ENCODE measurements around the gene PPIL6.

GRCh38 chr6:109453594-109454495, 13.4 kb upstream of the PPIL6 start:
- TF ChIP-seq, protein P1, sequence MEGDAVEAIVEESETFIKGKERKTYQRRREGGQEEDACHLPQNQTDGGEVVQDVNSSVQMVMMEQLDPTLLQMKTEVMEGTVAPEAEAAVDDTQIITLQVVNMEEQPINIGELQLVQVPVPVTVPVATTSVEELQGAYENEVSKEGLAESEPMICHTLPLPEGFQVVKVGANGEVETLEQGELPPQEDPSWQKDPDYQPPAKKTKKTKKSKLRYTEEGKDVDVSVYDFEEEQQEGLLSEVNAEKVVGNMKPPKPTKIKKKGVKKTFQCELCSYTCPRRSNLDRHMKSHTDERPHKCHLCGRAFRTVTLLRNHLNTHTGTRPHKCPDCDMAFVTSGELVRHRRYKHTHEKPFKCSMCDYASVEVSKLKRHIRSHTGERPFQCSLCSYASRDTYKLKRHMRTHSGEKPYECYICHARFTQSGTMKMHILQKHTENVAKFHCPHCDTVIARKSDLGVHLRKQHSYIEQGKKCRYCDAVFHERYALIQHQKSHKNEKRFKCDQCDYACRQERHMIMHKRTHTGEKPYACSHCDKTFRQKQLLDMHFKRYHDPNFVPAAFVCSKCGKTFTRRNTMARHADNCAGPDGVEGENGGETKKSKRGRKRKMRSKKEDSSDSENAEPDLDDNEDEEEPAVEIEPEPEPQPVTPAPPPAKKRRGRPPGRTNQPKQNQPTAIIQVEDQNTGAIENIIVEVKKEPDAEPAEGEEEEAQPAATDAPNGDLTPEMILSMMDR (IDR thresholded peaks at IDR 0.05): no peak
- no peak for TF ChIP-seq POLR2A (IDR thresholded peaks at IDR 0.05)
